Lower leg skin (tissue), 4 donors: ENCODE results near the gene PODXL2. TPM values are rescaled to one million over a fixed set of nuclear protein-coding genes. Genes with fewer than 3 reads are reported as not detected.

Experiments used
- DNase-seq, 2 donors: peaks; one replicate each; pipeline ENCODE4 v3.0.0-alpha.2; 2019; ENCODE audit warnings: low spot score in 2 of 2
- H3K4me3 ChIP-seq: fragments of 200-600 bp; sonication (generic); 2 replicates; pipeline ENCODE4 v1.5.1; 2017; ENCODE audit warnings: mild to moderate bottlenecking, low read depth; ENCODE audit not compliant: poor library complexity, severe bottlenecking
- CTCF ChIP-seq, 3 donors: fragments of 450-650 bp; IDR thresholded peaks; one replicate each; pipeline ENCODE4 v1.5.1; 2016; ENCODE audit warnings: antibody characterized with exemption in 3 of 3, mild to moderate bottlenecking in 3 of 3, moderate library complexity in 2 of 3
- POLR2A ChIP-seq, 2 donors: fragments of 450-650 bp; IDR thresholded peaks; one replicate each; pipeline ENCODE4 v1.6.1; 2016 to 2017; ENCODE audit warnings: antibody characterized with exemption in 2 of 2, mild to moderate bottlenecking in 1 of 2, moderate library complexity in 1 of 2
- WGBS, 2 donors: methylation state at CpG; one replicate each; pipeline ENCODE4 v1.1.5; 2018; 5-methylcytosine and 5-hydroxymethylcytosine counted together
- intact Hi-C: fragments of 100-400 bp; cut with DNase I; formaldehyde crosslinking; loops from one replicate; pipeline ENCODE4 v1.15.0; 2023; ENCODE audit warnings: low total_unique reads
- total RNA-seq, 4 donors: library from RNA; depleted of rRNA; stranded (reverse); fragments of >200 nt; gene quantifications; one replicate each; pipeline ENCODE4 v1.1.0, GENCODE V29; 2016

Gene PODXL2
- total RNA-seq, 4 donors from 2014 or later = 7.1 to 14.5 (median 9.2) TPM

DNA sequence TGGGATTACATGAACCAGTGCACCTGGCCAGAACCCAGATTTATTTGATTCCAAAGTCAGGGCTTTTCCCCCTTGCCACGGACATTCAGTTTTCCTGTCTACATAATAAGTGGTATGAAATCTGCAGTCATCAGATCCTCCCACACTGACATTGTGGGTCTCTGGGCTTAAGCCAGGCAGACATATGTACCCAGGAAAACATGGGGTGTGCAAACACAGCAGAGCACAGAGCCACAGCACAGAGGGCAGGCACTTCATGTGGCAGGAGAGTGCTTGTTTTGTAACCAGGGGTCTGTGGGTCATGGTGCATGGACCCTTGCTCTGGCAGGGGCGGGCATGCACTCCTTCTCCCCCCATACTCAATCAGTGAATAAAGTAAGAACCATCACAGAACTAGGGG lies 37.7 kb downstream of the PODXL2 start:
- WGBS, 2 donors = 91 to 93% methylated on average over 2 of the region's 2 CpGs
- H3K4me3 ChIP-seq = no peak overlapping the region
- TF ChIP-seq POLR2A (IDR thresholded peaks at IDR 0.05) = no peak
- no peak for TF ChIP-seq CTCF (IDR thresholded peaks at IDR 0.05)
- intact Hi-C loops = no loop called here
- peak in 1 of 2 donors; percentile 32 for DNase-seq

DNA sequence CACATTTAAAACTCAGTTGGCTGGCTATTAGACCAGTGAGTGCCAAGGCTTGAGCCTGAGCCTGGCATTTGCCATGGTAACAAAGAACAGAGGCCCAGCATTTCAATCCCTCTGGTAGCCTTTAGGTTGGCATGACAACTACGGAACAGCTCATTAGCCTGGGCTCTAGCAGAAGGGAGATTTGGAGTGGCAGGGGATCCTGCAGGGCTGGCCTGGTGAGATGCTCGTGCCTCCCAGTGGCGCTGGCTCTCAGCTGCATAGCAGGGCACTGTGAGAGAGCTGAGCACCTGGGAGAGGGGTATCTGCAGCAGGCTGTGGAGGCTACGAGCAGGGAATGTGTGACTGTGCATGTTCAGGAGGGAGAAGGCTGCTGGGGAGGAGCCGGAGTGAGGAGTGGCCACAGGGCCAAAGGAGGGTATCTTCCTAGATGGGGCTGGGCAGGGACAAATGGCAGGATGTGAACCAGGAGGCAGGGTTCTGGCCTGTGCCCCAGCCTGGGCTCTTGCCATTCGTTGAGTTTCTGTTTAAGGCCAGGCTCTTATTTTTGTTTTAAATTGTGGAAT lies 38.2 kb downstream of the PODXL2 start:
- WGBS, 2 donors = 82 to 85% methylated on average over 6 of the region's 6 CpGs
- H3K4me3 ChIP-seq = no peak overlapping the region
- DNase-seq = peak in 1 of 2 donors; percentile 79
- no peak for TF ChIP-seq POLR2A (IDR thresholded peaks at IDR 0.05)
- no peak for TF ChIP-seq CTCF (IDR thresholded peaks at IDR 0.05)
- intact Hi-C loops = no loop called here

- intact Hi-C loops = no loop called here
- WGBS, 2 donors = 87 to 93% methylated on average over 7 of the region's 7 CpGs
Measured at GRCh38 chr3:127668906-127669305, 39.9 kb downstream of the PODXL2 start.

DNA sequence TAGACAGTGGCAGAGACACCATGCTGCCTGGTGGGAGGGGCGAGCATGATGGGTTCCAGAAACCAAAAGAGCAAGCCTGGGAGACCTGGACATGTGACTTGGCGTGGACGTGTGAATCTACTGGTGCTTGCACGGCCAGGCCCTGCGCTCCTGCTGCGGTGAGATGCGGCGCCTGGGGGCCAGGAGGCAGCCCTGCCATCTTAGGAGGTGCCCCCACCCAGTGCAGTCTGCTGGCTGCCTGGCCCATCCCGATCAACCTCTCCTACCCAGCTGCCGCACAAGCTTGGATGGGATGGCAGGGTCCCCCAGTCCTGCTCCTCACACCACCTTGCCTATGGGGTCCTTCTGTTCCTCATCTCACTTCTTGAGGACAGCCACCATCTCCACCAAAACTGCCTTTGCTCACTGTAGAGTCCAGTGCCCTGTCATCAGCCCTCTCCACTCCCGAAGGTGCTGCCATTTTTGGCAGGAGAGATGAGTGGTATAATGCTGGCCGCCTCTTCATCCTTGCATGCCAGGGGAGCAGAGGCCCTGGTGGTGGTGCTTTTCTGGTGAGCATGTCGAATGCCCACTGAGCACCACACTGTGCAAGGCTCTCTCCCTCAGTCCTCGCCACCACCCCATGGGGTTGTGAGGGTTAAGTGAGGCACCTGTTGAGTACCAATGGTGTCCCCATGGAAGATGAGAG lies 40.7 kb downstream of the PODXL2 start:
- TF ChIP-seq CTCF (IDR thresholded peaks at IDR 0.05) = no peak
- TF ChIP-seq POLR2A (IDR thresholded peaks at IDR 0.05) = no peak
- peak in 1 of 2 donors; percentile 82 for DNase-seq
- intact Hi-C loops = loop anchor here (10.0 kb wide), 2 partner anchors 95 to 155 kb away; partner anchors contain the start of gene MGLL

More at GRCh38 chr3:127668906-127669305, 39.9 kb downstream of the PODXL2 start:
- TF ChIP-seq CTCF (IDR thresholded peaks at IDR 0.05) (no peak), POLR2A (IDR thresholded peaks at IDR 0.05) (no peak)
- H3K4me3 ChIP-seq = no peak overlapping the region
- peak in 1 of 2 donors; percentile 67 for DNase-seq

GRCh38 chr3:127670229-127670559 lies 41.2 kb downstream of the PODXL2 start:
- peak in 1 of 2 donors; percentile 56 for DNase-seq
- intact Hi-C loops = loop anchor here (10.0 kb wide), 2 partner anchors 95 to 155 kb away; partner anchors contain the start of gene MGLL
- no peak overlapping the region for H3K4me3 ChIP-seq
- WGBS, 2 donors = 90 to 97% methylated on average over 7 of the region's 7 CpGs
- TF ChIP-seq POLR2A (IDR thresholded peaks at IDR 0.05) (no peak), CTCF (IDR thresholded peaks at IDR 0.05) (no peak)

More for the DNA sequence above, 40.7 kb downstream of the PODXL2 start:
- WGBS, 2 donors = 87 to 94% methylated on average over 14 of the region's 14 CpGs
- H3K4me3 ChIP-seq = no peak overlapping the region
